Colonic mucosa (tissue), 4 donors: ENCODE measurements around the gene TENT5C. TPM values are rescaled to one million over a fixed set of nuclear protein-coding genes. Genes with fewer than 3 reads are reported as not detected.

ENCODE experiments used
- DNase-seq: peaks from one replicate; pipeline ENCODE4 v3.0.0-alpha.2; 2020
- H3K27ac ChIP-seq: fragments of 200-600 bp; one replicate; pipeline ENCODE4 v1.8.0; 2021
- H3K27me3 ChIP-seq: fragments of 200-600 bp; one replicate; pipeline ENCODE4 v1.8.0; 2021
- H3K36me3 ChIP-seq: fragments of 200-600 bp; one replicate; pipeline ENCODE4 v1.8.0; 2021
- H3K4me1 ChIP-seq: fragments of 200-600 bp; one replicate; pipeline ENCODE4 v1.8.0; 2021; ENCODE audit warnings: mild to moderate bottlenecking
- H3K4me3 ChIP-seq: fragments of 200-600 bp; one replicate; pipeline ENCODE4 v1.8.0; 2021
- H3K9ac ChIP-seq, 2 donors: one replicate each; pipeline ENCODE4 v1.7.0; 2013; ENCODE audit warnings: control low read depth in 2 of 2, low read depth in 2 of 2, low read length in 2 of 2
- H3K9me3 ChIP-seq: fragments of 200-600 bp; one replicate; pipeline ENCODE4 v1.8.0; 2021
- intact Hi-C: fragments of 100-400 bp; cut with DNase I; formaldehyde crosslinking; loops from one replicate; pipeline ENCODE4 v1.14.1; 2022
- total RNA-seq, 2 donors: library from RNA; stranded (reverse); fragmentation: NEBNext Ultra II Directional in 1 of 2; extraction: Animal tissue kit (Norgen Biotek cat#: 25700) in 1 of 2; gene quantifications; one replicate each; pipeline ENCODE4 v1.2.1, GENCODE V29; 2021
- TF ChIP-seq, protein P1 (sequence below): fragments of 200-600 bp; IDR thresholded peaks from one replicate; pipeline ENCODE4 v1.8.0; 2022; ENCODE audit warnings: antibody characterized with exemption, mild to moderate bottlenecking
- donor health status: healthy.
- donor health status: DM: no; HTN: no; CAD: no.
- donor health status: DM: no; HTN: no; CAD: no.

TENT5C gene
- total RNA-seq, 2 donors from 2014 or later, result 40.7 to 58.5 TPM

GRCh38 chr1:117635805-117636204, 30.0 kb downstream of the TENT5C start:
- Histone ChIP-seq H3K9me3 (no peaks in the 10 kb centered on the region), H3K4me1 (no peaks in the 10 kb centered on the region), H3K4me3 (no peak overlapping the region), H3K9ac (no peak overlapping the region), H3K36me3 (no peaks in the 10 kb centered on the region), H3K27me3 (no peaks in the 10 kb centered on the region), H3K27ac (no peak overlapping the region)
- DNase-seq, result no peak
- TF ChIP-seq, protein P1, sequence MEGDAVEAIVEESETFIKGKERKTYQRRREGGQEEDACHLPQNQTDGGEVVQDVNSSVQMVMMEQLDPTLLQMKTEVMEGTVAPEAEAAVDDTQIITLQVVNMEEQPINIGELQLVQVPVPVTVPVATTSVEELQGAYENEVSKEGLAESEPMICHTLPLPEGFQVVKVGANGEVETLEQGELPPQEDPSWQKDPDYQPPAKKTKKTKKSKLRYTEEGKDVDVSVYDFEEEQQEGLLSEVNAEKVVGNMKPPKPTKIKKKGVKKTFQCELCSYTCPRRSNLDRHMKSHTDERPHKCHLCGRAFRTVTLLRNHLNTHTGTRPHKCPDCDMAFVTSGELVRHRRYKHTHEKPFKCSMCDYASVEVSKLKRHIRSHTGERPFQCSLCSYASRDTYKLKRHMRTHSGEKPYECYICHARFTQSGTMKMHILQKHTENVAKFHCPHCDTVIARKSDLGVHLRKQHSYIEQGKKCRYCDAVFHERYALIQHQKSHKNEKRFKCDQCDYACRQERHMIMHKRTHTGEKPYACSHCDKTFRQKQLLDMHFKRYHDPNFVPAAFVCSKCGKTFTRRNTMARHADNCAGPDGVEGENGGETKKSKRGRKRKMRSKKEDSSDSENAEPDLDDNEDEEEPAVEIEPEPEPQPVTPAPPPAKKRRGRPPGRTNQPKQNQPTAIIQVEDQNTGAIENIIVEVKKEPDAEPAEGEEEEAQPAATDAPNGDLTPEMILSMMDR, result no peak
- intact Hi-C loops, result no loop called here

DNA sequence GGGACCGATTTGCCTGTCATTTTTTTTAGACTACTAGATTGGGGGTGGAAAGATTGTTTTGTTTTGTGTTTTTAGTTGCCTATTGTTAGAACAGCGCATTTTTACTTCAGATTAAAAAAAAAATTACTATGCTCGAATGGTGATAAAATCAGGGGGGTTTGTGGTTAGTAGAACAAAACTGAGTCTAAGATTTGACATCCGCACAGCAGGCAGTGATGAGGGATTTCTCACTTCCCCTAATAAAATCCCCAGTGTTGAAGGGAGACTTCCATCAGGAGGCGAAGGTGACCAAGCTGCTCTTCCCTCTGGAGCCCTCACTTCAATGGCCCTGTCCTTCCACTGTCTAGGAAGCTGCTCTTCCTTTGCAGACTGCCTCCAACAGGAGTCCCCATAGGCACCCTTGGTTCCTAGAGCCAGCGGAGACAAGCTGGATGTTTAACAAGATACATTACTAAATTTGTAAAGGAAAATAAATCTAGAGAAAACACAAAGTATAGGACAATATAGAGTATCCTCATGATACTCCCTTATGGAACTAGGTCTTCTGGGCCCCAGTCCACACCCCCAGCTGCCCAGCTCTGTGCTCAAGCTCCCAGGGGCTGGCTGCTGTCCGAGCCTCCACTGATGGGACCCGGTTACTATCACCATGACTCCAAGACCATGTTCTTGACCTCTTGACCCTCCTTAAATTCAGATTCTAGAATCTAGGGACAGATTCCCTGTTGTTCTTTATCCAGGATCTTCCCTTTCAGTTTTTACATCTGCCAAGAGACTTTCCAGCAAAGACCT, 31.0 kb downstream of the TENT5C start:
- no peak for DNase-seq
- H3K27ac ChIP-seq, result no peak overlapping the region
- H3K4me1 ChIP-seq, result no peaks in the 10 kb centered on the region
- H3K27me3 ChIP-seq, result no peaks in the 10 kb centered on the region
- no peaks in the 10 kb centered on the region for H3K9me3 ChIP-seq
- intact Hi-C loops, result no loop called here
- no peak overlapping the region for H3K9ac ChIP-seq
- TF ChIP-seq, protein P1, result no peak
- H3K4me3 ChIP-seq, result no peak overlapping the region
- no peaks in the 10 kb centered on the region for H3K36me3 ChIP-seq

GRCh38 chr1:117638141-117638540, 32.3 kb downstream of the TENT5C start:
- Histone ChIP-seq H3K9me3 (no peaks in the 10 kb centered on the region), H3K9ac (peak overlapping the region in 1 of 2 donors; percentile 7), H3K36me3 (no peaks in the 10 kb centered on the region), H3K27ac (no peak overlapping the region), H3K4me3 (no peak overlapping the region), H3K27me3 (no peaks in the 10 kb centered on the region), H3K4me1 (no peaks in the 10 kb centered on the region)
- intact Hi-C loops, result no loop called here
- TF ChIP-seq, protein P1, result no peak
- DNase-seq, result no peak

DNA sequence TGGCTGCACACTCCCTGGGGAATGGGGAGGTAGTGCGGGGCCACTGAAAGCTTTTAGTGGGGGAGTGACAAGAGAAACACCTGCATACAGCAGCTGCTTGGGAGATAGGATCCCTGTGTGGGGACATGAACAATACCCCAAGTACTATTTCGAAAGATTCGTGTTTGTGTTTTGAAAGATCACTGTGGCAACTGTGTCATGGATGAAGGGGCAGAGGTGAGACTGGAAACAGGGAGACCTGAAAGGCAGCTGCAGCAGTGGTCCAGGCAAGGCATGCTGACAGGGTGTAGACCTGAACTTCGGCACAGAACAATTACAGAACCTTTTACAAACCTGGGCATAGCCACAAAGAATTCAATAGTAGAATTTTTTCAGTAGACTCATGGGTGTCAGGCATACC, 32.9 kb downstream of the TENT5C start:
- Histone ChIP-seq H3K9ac (no peak overlapping the region), H3K27ac (no peak overlapping the region), H3K27me3 (no peaks in the 10 kb centered on the region), H3K9me3 (no peaks in the 10 kb centered on the region), H3K4me3 (no peak overlapping the region), H3K36me3 (no peaks in the 10 kb centered on the region), H3K4me1 (no peaks in the 10 kb centered on the region)
- no peak for DNase-seq
- intact Hi-C loops, result no loop called here
- TF ChIP-seq, protein P1, result no peak

DNA sequence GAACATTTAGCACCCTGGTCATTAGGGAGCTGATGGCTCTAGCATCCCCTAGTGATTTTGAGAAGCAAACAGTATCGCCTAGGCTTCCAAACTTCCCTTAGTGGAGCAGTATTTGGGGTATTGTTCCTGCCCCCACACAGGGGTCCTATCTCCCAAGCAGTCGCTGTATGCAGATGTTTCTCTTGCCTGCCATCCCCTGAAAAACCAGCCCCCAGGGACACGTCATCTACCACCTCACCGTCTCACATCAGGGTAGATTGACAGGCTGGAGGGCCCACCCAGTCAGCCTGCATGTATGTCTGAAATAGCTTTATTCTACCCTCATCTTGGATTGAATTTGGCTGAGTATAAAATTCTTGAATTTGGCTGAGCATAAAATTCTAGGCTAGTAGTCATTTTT, 33.9 kb downstream of the TENT5C start:
- DNase-seq, result no peak
- TF ChIP-seq, protein P1, result no peak
- Histone ChIP-seq H3K27me3 (no peaks in the 10 kb centered on the region), H3K4me3 (no peak overlapping the region), H3K27ac (no peak overlapping the region), H3K36me3 (no peaks in the 10 kb centered on the region), H3K9me3 (no peaks in the 10 kb centered on the region), H3K4me1 (no peaks in the 10 kb centered on the region), H3K9ac (peak overlapping the region in 1 of 2 donors; percentile 27)
- intact Hi-C loops, result no loop called here
